HG03571 (cell line): Measurements from ENCODE around the gene TMPRSS2.
"Not testable (repeated sequence)": the region's sequence is repeated elsewhere in the genome, so short reads cannot be mapped to it uniquely, and the experiment has no call there.

Experiments used
- ATAC-seq: cut with Tn5 transposase; IDR thresholded peaks from one replicate; pipeline ENCODE4 v1.9.1; 2021; ENCODE audit not compliant: unreplicated experiment

TMPRSS2 gene

DNA sequence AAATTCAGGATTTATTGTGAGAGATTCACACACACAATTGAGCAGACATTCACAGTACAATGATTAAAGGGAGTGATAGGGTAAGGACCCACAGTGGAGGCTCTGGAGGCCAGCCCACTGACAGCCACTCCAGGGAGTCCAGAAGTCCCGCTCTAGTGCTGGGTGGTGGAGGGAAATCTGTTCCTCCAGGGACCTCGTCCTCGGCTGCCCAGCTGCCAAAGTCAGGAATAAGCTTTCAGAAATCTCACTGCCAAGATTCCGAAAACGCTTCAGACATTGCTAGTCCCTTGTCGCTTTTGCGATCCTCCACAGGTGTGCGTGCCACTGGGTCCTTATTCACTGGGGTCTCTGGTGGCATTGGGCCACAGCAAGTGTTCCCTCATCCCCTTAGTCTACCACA is 79.6 kb downstream of the TMPRSS2 start:
- ATAC-seq: no peak

DNA sequence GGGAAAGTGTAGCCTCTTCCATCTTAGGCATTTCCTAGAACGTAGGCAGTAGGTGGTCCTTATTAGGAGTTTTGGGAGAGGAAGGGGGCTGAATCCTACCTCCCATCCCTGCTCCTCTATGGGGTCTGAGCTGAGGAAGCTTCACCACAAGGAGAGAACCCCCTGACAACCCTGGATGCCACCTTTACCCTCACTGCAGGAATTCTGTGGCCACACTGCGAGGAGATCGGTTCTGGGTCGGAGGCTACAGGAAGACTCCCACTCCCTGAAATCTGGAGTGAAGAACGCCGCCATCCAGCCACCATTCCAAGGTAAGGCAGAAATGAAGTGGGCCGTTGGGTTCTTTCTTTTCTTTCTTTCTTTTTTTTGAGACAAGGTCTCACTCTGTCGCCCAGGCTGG is 80.4 kb downstream of the TMPRSS2 start:
- no peak for ATAC-seq

DNA sequence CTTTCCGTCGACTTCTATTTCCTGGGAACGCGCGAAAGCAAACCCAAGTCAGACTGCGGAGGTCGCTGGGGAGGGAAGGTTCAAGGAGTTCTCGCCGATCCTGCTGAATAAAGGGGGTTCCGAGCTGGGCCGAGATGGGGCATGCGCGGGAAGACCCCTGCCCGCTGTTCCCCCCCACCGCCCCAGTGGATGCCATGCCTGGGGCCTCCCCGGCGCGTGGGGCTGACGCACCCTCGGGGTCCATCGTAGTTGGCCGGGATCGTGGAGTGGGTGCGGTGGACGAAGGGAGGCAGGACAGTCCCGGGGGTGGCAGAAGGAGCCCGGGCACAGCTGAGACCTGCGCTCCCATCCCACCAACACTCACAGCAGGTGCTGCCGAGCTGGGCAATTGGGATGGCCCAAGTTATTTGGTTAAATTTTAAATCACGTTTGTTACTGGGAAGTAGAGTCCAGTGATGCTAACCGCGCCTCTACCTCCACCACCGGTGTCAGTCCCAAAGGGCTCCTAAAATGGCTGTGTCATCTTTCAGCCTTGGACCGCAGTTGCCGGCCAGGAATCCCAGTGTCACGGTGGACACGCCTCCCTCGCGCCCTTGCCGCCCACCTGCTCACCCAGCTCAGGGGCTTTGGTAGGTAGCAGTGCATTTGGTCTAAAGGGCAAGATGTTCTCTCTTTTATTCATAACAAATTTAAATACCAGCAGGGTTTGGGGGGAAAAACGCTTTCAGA is 81.1 kb downstream of the TMPRSS2 start:
- no peak for ATAC-seq

DNA sequence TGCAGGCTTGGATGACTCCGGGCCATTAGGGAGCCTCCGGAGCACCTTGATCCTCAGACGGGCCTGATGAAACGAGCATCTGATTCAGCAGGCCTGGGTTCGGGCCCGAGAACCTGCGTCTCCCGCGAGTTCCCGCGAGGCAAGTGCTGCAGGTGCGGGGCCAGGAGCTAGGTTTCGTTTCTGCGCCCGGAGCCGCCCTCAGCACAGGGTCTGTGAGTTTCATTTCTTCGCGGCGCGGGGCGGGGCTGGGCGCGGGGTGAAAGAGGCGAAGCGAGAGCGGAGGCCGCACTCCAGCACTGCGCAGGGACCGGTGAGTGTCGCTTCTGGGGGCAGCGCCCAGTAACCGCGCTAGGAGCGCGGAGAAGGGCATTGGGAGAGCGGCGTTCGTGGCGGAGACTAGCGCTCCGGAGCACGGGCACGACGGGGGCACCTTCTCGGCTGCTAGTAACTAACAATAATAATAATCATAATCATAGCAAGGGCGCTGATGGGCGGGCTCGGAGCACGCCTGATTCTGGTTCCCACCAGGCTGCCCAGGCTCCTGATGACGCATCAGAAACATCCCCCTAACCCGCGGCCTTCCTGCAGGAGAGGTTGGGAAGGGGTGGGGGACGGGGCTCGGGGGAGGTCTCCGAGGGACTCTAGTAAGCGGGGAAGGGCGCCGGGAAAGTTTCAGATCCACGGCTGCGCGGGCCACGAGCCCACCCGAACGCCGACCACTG is 81.8 kb downstream of the TMPRSS2 start, which contains the start of gene MX1:
MX1 (plus strand) TSS at position 286 of the 722 bp plus-strand sequence. CDS start 5,832 bp downstream, outside the sequence.
- ATAC-seq: peak; percentile 71

DNA sequence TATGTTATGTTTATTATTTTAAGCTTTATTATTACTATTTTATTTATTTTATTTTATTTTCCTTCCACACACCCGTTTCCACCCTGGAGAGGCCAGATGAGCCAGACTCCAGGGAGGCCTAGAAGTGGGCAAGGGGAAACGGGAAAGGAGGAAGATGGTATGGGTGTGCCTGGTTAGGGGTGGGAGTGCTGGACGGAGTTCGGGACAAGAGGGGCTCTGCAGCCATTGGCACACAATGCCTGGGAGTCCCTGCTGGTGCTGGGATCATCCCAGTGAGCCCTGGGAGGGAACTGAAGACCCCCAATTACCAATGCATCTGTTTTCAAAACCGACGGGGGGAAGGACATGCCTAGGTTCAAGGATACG is 82.4 kb downstream of the TMPRSS2 start:
- ATAC-seq: no peak

DNA sequence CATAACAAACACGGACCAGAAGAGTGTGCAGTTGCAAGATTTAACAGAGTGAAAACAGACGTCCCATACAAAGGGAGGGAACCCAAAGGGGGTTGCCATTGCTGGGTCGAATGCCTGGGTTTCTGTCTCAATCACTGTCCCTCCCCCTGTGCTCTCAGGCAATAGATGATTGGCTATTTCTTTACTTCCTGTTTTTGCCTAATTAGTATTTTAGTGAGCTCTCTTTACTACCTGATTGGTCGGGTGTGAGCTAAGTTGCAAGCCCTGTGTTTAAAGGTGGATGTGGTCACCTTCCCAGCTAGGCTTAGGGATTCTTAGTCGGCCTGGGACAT is 84.7 kb downstream of the TMPRSS2 start:
- ATAC-seq: not testable (repeated sequence)

DNA sequence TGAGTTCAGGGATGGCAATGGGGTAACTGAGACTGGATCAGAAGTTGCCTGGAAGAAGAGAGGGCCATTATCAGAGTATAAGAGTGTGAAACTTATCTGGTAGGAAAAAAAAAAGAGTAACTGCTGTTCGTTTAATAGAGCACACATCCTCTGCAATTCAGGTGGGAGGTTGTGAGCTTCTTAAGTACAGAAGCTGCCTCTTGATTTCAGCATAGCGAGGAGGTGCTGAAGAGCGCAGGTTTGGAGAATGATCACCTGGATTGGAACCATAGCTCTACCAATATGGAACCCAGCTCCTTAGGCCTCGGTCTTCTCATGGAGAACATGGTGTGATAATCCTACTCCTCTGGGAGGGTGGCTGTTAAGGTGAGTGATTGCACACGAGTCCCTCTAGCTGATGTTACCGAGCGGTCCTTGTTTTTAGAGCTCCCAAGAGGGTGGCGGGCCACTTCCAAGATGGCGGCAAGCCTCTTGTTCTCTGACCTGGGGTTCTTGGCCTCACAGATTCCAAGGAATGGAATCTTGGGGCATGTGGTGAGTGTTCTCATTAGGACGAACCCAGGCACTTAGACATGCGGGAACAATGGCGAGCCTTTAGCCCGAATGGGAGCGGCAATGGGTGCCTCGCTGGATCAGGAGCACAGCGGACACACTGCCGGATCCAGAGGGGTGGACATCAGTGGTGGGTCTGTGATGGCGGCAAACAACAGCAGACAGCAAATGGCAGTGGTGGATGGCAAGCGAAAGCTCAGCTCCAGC is 85.2 kb downstream of the TMPRSS2 start:
- no peak for ATAC-seq

DNA sequence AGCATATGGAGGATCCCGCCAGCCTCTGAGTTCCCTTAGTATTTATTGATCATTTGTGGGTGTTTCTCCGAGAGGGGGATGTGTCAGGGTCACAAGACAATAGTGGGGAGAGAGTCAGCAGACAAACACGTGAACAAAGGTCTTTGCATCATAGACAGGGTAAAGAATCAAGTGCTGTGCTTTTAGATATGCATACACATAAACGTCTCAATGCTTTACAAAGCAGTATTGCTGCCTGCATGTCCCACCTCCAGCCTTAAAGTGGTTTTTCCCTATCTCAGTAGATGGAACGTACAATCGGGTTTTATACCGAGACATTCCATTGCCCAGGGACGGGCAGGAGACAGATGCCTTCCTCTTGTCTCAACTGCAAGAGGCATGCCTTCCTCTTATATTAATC is 87.0 kb downstream of the TMPRSS2 start:
- ATAC-seq: not testable (repeated sequence)

DNA sequence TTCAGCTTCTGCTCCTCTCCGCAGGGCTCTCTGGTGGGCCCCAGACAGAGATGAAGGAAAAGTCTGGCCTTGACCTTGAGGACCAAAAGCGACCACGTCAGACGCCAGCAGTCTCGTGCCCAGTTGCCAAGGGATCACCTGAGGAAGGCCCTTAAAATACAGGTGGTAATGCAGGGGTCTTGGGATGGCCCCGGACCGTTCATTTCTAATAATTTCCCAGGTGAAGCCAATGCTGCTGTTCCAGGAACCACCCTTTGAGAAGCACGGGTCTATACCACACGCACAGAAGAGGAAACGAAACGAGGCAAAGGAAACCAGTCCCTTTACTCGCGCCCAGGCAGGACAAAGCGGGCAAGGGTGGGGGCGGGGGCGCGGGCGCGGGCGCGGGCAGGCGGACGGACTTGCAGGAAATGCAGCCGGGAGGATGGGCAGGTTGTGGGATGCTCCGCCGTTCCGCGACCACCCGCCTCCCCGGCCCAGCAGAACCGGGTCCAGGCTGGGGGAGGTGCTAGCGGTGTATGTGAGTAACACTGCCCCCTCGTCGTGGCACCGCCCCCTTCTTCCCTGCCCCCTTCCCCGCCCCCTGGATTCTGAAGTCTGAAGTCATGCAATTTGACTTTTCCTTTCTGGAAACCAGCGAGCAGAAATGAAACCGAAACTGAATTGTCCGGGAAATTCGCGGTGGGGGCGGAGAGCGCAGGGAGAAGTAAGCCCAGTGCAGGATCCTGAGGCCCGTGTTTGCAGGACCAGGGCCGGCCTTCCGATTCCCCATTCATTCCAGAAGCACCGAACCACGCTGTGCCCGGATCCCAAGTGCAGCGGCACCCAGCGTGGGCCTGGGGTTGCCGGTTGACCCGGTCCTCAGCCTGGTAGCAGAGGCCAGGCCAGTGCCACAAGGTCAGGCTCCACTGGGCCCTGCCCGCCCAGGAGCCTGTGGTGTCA is 87.8 kb downstream of the TMPRSS2 start:
- peak; percentile 83 for ATAC-seq

DNA sequence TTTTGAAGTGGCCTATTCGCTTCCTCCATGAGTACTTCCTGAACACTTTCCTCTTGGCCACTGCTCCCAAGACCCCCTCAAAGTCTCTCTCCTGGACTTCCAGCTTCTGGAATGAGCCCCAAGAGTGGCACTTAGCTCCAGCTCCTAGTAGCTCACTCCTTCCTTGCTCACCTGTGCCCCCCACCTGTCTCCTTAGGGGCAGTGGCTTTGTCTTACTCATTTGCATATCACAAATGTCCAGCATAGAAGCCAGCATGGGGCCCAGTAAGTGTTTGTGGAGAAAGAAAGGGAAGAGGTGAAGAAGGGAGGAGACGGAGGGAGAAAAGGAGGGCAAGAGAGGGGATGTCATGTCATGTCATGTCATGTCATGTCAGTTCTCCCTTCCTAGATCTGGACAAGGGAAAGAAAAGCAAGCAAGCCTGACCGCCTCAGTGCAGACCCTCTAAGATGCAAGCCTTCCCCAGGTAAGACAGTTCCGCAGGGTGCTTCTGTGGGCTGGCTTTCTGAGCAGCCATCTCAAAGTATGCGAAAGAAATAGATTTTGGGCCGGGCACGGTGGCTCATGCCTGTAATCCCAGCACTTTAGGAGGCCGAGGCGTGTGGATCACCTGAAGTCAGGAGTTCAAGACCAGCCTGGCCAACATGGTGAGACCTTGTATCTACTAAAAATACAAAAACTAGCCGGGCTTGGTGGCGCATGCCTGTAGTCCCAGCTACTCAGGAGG is 88.8 kb downstream of the TMPRSS2 start:
- ATAC-seq: no peak

DNA sequence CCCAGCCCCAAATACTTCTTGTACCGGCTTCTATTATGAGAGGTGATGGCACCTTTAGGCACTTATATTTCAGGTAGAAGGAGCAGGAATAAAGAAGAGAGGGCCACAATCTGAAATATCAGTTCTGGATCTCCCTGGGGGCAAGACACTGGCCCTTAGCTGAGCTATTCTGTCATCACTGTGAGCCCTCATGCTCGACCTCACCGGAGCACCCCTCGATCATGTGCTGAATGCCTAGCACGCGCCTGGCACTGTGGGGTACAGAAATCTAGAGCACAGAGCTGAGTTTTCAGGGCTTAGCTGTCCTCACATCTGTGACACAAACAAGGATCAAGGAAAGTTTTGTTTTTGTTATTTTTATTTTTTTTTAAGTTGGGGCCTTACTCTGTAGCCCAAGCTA is 89.6 kb downstream of the TMPRSS2 start:
- no peak for ATAC-seq

DNA sequence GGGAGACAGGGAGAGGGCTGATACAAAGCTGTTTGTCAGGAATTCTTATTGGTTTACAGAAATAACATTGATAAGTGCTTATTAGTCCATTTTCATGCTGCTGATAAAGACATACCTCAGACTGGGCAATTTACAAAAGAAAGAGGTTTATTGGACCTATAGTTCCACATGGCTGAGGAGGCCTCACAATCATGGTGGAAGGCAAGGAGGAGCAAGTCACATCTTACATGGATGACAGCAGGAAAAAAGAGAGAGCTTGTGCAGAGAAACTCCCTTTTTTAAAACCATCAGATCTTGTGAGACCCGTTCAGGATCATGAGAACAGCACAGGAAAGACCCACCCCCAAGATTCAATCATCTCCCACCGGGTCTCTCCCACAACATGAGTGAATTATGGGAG is 90.5 kb downstream of the TMPRSS2 start:
- not testable (repeated sequence) for ATAC-seq
